Adipocyte (in vitro differentiated cells): Measurements from ENCODE around the gene BLCAP.
"Not testable (repeated sequence)": the region's sequence is repeated elsewhere in the genome, so short reads cannot be mapped to it uniquely, and the experiment has no call there.

Experiments used
- DNase-seq: peaks from one replicate; pipeline ENCODE4 v3.0.0-alpha.2; 2015; ENCODE audit warnings: low read depth
- H3K27me3 ChIP-seq: replicated peaks from 2 replicates; pipeline ENCODE4 v1.7.0; 2013; ENCODE audit warnings: mild to moderate bottlenecking, low read length, moderate library complexity; ENCODE audit not compliant: control insufficient read depth, insufficient read depth
- H3K36me3 ChIP-seq: 2 replicates; pipeline ENCODE4 v1.7.0; 2013; ENCODE audit warnings: low read length, mild to moderate bottlenecking, moderate library complexity; ENCODE audit not compliant: control insufficient read depth, insufficient read depth, severe bottlenecking
- H3K4me1 ChIP-seq: 2 replicates; pipeline ENCODE4 v1.7.0; 2013; ENCODE audit warnings: mild to moderate bottlenecking, low read length, moderate library complexity; ENCODE audit not compliant: control insufficient read depth, insufficient read depth
- H3K4me3 ChIP-seq: 2 replicates; pipeline ENCODE4 v1.7.0; 2013; ENCODE audit warnings: mild to moderate bottlenecking, low read length, moderate library complexity
- H3K9ac ChIP-seq: 2 replicates; pipeline ENCODE4 v1.7.0; 2013; ENCODE audit warnings: mild to moderate bottlenecking, low read length, moderate library complexity
- H3K9me3 ChIP-seq: 2 replicates; pipeline ENCODE4 v1.7.0; 2013; ENCODE audit warnings: mild to moderate bottlenecking, low read length, moderate library complexity; ENCODE audit not compliant: control insufficient read depth

BLCAP gene

GRCh38 chr20:37492945-37493344 is 34.7 kb downstream of the BLCAP start:
- no peak for DNase-seq
- Histone ChIP-seq H3K4me1 (no peaks in the 10 kb centered on the region), H3K9me3 (peaks cover 7% of the 10 kb centered on the region), H3K9ac (no peak overlapping the region), H3K36me3 (peaks cover 6% of the 10 kb centered on the region), H3K27me3 (no peaks in the 10 kb centered on the region), H3K4me3 (no peak overlapping the region)

- no peak overlapping the region for H3K4me3 ChIP-seq
- peaks cover 7% of the 10 kb centered on the region for H3K9me3 ChIP-seq
- H3K27me3 ChIP-seq = no peaks in the 10 kb centered on the region
- peaks cover 5% of the 10 kb centered on the region for H3K36me3 ChIP-seq
- H3K4me1 ChIP-seq = no peaks in the 10 kb centered on the region
- no peak overlapping the region for H3K9ac ChIP-seq
- DNase-seq = no peak
Measured at GRCh38 chr20:37492096-37492625, 35.5 kb downstream of the BLCAP start.

GRCh38 chr20:37490663-37491350 is 36.9 kb downstream of the BLCAP start:
- Histone ChIP-seq H3K27me3 (no peaks in the 10 kb centered on the region), H3K9me3 (peaks cover 7% of the 10 kb centered on the region), H3K9ac (no peak overlapping the region), H3K36me3 (peaks cover 3% of the 10 kb centered on the region), H3K4me1 (no peaks in the 10 kb centered on the region), H3K4me3 (no peak overlapping the region)
- no peak for DNase-seq

GRCh38 chr20:37486209-37486608 is 41.5 kb downstream of the BLCAP start:
- peak; percentile 3 for DNase-seq
- not testable (repeated sequence) for H3K4me1 ChIP-seq, H3K36me3 ChIP-seq, H3K4me3 ChIP-seq, H3K9me3 ChIP-seq, H3K9ac ChIP-seq, H3K27me3 ChIP-seq

GRCh38 chr20:37484331-37484730 is 43.3 kb downstream of the BLCAP start:
- Histone ChIP-seq H3K9ac (no peak overlapping the region), H3K27me3 (no peaks in the 10 kb centered on the region), H3K4me1 (peaks cover 12% of the 10 kb centered on the region)

GRCh38 chr20:37481610-37482009 is 46.1 kb downstream of the BLCAP start:
- no peaks in the 10 kb centered on the region for H3K36me3 ChIP-seq
- no peak for DNase-seq
- H3K9me3 ChIP-seq = peaks cover 4% of the 10 kb centered on the region
- H3K4me3 ChIP-seq = no peak overlapping the region
- H3K27me3 ChIP-seq = no peaks in the 10 kb centered on the region
- H3K4me1 ChIP-seq = peaks cover 33% of the 10 kb centered on the region
- no peak overlapping the region for H3K9ac ChIP-seq

More at GRCh38 chr20:37484331-37484730, 43.3 kb downstream of the BLCAP start:
- no peak overlapping the region for H3K4me3 ChIP-seq
- peaks cover 4% of the 10 kb centered on the region for H3K9me3 ChIP-seq
- no peak for DNase-seq
- no peaks in the 10 kb centered on the region for H3K36me3 ChIP-seq

- H3K9me3 ChIP-seq = peaks cover 5% of the 10 kb centered on the region
- no peak overlapping the region for H3K4me3 ChIP-seq
- no peaks in the 10 kb centered on the region for H3K36me3 ChIP-seq
- H3K27me3 ChIP-seq = no peaks in the 10 kb centered on the region
- no peak overlapping the region for H3K9ac ChIP-seq
- no peak for DNase-seq
- peaks cover 37% of the 10 kb centered on the region for H3K4me1 ChIP-seq
Measured at GRCh38 chr20:37480919-37481318, 46.8 kb downstream of the BLCAP start.

- no peak overlapping the region for H3K4me3 ChIP-seq
- DNase-seq = no peak
- peak overlapping the region; percentile 56 for H3K9ac ChIP-seq
- H3K4me1 ChIP-seq = peaks cover 37% of the 10 kb centered on the region
- peaks cover 14% of the 10 kb centered on the region for H3K9me3 ChIP-seq
- H3K36me3 ChIP-seq = no peaks in the 10 kb centered on the region
- H3K27me3 ChIP-seq = peaks cover 4% of the 10 kb centered on the region
Measured at GRCh38 chr20:37479925-37480691, 47.6 kb downstream of the BLCAP start.

- H3K9me3 ChIP-seq = peaks cover 14% of the 10 kb centered on the region
- no peak overlapping the region for H3K4me3 ChIP-seq
- peak overlapping the region; percentile 57 for H3K9ac ChIP-seq
- peaks cover 37% of the 10 kb centered on the region for H3K4me1 ChIP-seq
- H3K36me3 ChIP-seq = no peaks in the 10 kb centered on the region
- H3K27me3 ChIP-seq = peaks cover 11% of the 10 kb centered on the region
- no peak for DNase-seq
Measured at GRCh38 chr20:37479266-37479665, 48.4 kb downstream of the BLCAP start.

GRCh38 chr20:37477041-37477440 is 50.6 kb downstream of the BLCAP start:
- peaks cover 28% of the 10 kb centered on the region for H3K27me3 ChIP-seq
- no peaks in the 10 kb centered on the region for H3K36me3 ChIP-seq

GRCh38 chr20:37475252-37475651 is 52.4 kb downstream of the BLCAP start:
- no peak for DNase-seq
- H3K27me3 ChIP-seq = peaks cover 38% of the 10 kb centered on the region
- H3K36me3 ChIP-seq = no peaks in the 10 kb centered on the region
- H3K4me1 ChIP-seq = peaks cover 34% of the 10 kb centered on the region
- H3K9ac ChIP-seq = no peak overlapping the region
- H3K9me3 ChIP-seq = peaks cover 10% of the 10 kb centered on the region
- H3K4me3 ChIP-seq = no peak overlapping the region

More at GRCh38 chr20:37477041-37477440, 50.6 kb downstream of the BLCAP start:
- H3K9ac ChIP-seq = no peak overlapping the region
- DNase-seq = no peak
- no peak overlapping the region for H3K4me3 ChIP-seq
- peaks cover 11% of the 10 kb centered on the region for H3K9me3 ChIP-seq
- peaks cover 37% of the 10 kb centered on the region for H3K4me1 ChIP-seq
